AG09309 (cell line): Measurements from ENCODE around the gene MAGEA2.
"Not testable (repeated sequence)": the region's sequence is repeated elsewhere in the genome, so short reads cannot be mapped to it uniquely, and the experiment has no call there.

Experiments
- DNase-seq: peaks from one replicate; pipeline ENCODE4 v3.0.0-alpha.2; 2010; ENCODE audit warnings: low read depth
- H3K4me3 ChIP-seq: 2 replicates; pipeline ENCODE4 v1.5.1; 2011; ENCODE audit warnings: mild to moderate bottlenecking, low read depth, low read length, moderate library complexity; ENCODE audit not compliant: control insufficient read depth
- TF ChIP-seq, protein P1 (sequence below): IDR thresholded peaks from 2 replicates; pipeline ENCODE4 v1.5.1; 2011; ENCODE audit warnings: mild to moderate bottlenecking, low read depth, low read length, inconsistent platforms; ENCODE audit not compliant: insufficient read depth, control insufficient read depth; ENCODE audit errors: missing control alignments

The MAGEA2 gene, protein sequence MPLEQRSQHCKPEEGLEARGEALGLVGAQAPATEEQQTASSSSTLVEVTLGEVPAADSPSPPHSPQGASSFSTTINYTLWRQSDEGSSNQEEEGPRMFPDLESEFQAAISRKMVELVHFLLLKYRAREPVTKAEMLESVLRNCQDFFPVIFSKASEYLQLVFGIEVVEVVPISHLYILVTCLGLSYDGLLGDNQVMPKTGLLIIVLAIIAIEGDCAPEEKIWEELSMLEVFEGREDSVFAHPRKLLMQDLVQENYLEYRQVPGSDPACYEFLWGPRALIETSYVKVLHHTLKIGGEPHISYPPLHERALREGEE

DNA sequence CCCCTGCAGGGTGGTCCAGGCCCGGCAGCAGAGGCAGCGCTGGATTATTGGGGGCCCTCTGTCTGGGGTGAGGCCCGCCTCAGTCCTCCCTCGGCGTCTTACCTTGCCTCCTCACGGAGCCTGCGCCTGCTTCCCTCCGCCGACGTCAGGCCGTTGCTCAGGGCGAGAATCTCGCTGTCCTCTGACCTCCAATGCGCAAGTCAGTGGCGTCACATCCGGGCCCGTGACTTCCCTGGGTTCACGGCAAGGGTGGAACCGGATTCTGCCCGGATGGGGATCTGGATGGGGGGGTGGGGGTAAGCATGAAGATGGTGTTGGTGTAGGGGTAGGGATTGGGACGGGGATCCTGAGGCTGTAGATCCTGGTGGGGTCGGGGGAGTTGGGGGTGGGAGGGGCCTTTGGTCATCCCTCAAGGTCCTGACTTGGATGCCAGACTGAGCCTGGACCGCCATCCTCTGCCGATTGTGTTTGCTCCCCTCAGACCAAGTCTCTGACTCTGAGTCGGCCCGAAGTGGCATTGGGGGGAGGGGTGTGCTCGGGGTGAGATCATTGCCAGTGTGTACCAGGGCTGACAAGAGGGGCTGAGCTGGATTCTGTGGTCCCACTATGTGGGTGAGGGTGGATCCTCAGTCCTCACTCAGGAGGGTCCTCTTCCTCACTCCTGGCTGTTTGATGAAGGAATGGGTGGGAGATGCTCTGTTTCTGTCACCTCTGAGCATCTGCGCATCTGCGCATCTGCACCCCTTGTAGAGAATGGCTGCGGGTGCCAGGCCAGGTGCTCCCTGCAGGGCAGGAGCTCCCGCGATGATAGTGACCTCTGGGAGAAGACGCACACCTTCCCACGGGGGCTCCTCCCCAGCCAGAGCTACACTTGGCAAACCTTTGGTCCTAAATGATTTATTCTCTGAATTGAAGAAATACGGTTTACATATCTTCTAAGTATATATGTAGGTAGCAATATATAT, at the start of gene MAGEA2:
TSS of gene MAGEA2 (minus strand) at position 157 of the 965 bp plus-strand sequence. CDS start 2,479 bp downstream, outside the sequence.
- not testable (repeated sequence) for DNase-seq, H3K4me3 ChIP-seq

DNA sequence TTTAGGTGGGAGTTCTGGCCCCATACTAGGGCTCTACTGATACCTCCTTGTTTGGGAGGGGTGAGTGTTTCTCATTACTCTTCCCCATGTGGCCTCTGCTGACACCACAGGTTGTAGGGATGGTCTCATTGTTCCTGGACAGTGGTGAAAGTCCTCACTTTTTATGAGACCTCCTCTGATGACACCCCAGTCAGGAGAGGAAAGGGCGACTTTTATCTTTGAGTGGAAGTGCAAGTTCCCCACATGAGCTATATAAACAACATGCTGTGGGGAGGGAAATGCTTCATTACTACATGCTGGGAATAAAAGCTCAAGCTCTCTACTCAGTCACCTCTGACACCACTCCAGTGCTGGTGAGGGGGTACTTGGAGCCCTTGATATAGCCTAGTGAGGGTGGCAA, 45.3 kb upstream of the MAGEA2 start:
- H3K4me3 ChIP-seq = no peak overlapping the region
- no peak for DNase-seq
- TF ChIP-seq, protein P1, sequence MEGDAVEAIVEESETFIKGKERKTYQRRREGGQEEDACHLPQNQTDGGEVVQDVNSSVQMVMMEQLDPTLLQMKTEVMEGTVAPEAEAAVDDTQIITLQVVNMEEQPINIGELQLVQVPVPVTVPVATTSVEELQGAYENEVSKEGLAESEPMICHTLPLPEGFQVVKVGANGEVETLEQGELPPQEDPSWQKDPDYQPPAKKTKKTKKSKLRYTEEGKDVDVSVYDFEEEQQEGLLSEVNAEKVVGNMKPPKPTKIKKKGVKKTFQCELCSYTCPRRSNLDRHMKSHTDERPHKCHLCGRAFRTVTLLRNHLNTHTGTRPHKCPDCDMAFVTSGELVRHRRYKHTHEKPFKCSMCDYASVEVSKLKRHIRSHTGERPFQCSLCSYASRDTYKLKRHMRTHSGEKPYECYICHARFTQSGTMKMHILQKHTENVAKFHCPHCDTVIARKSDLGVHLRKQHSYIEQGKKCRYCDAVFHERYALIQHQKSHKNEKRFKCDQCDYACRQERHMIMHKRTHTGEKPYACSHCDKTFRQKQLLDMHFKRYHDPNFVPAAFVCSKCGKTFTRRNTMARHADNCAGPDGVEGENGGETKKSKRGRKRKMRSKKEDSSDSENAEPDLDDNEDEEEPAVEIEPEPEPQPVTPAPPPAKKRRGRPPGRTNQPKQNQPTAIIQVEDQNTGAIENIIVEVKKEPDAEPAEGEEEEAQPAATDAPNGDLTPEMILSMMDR = no peak

DNA sequence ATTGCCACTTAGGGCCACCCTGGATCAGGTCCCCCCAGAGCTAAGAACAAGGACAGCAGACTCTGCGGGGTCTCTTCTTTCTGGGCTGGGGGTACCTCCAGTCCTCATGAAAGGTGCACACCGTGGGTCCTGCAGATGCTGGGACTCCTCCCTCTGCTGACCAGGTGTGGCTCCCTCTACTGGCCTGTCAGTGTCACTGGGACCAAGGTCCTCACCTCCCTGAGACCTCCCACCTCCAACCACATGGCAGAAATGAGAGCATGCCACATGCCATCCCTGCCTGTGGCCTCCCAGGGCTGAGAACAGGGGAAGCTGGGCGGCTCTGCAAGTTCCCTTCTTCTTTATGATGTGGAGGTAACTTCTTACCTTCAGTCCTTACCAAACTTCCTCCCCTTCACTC, 33.4 kb upstream of the MAGEA2 start:
- not testable (repeated sequence) for DNase-seq

DNA sequence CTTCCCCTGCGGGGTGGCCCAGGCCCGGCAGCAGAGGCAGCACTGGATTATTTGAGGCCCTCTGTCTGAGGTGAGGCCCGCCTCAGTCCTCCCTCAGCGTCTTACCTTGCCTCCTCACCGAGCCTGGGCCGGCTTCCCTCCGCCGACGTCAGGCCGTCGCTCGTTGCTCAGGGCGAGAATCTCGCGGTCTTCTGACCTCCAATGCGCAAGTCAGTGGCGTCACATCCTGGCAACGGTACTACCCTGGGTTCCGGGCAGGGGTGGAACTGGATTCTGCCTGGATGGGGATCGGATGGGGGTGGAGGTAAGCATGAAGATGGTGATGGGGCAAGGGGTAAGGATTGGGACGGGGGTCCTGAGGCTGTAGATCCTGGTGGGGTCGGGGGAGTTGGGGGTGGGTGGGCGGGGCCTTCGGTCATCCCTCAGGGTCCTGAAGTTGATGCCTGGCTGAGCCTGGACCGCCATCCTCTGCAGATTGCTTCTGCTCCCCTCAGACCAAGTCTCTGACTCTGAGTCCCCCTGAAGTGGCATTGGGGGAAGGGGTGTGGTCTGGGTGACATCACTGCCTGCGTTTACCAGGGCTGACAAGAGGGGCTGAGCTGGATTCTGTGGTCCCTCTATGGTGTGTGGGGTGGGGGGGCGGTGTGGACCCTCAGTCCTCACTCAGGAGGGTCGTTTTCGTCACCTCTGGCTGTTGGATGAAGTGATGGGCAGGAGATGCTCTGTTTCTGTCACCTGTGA, 16.1 kb upstream of the MAGEA2 start, which contains the start of gene MAGEA6:
TSS of gene MAGEA6 (minus strand) at position 141 of the 741 bp plus-strand sequence. CDS start 2,039 bp downstream, outside the sequence.
- not testable (repeated sequence) for H3K4me3 ChIP-seq, DNase-seq

More for the DNA sequence above, 33.4 kb upstream of the MAGEA2 start:
- not testable (repeated sequence) for H3K4me3 ChIP-seq

DNA sequence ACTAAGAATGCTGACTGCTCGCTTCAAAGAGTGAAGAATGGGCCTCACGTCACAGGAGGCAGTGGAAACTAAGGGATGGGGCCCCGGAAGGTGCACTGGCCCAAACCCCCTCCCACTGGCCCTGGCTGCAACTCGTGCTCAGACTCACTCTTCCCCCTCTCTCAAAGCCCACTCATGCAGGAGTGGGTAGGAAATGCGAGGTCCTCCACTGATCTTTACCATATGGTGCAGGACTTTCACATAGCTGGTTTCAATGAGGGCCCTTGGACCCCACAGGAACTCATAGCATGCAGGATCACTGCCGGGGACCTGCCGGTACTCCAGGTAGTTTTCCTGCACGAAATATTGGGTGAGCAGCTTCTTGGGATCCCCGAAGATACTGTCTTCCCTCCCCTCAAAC, 12.9 kb upstream of the MAGEA2 start:
- not testable (repeated sequence) for H3K4me3 ChIP-seq, DNase-seq

DNA sequence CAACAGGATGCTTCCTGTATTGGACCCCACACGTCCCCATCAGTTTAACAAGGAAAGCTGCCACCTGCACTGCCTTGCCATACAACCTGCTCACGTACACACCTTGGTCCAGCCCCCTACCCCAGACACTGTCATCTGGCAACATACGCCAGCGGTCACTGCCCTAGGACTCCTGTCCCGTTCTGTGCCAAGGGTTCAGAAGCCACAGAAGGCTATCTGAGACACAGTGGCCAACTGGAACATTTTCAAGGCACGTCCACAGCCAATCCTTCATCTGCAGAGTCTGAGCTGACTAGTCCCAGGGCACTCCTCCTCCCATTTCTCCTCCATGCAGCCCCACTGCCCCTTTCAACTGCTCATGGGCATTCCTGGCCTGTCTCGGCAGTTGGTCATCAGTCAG, 7.9 kb upstream of the MAGEA2 start:
- not testable (repeated sequence) for DNase-seq, H3K4me3 ChIP-seq

DNA sequence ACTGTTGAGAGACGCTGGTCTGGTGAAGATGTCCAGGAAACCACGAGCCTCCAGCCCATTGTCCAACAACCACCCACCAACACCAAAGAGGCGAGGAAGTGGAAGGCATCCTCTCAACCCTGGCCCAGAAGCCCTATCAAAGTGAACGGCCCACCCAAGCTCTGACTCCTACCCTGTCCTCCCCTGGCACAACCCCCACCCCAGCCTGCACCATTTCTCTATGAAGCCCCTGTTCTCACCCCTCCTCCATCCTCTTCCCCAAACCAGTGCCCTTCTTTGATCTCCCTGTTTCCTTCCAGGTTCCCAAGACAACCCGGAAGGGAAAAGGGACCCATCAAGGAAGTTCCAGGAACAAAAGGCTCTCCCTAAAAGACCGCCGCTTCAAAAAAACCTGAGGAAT, 5.9 kb upstream of the MAGEA2 start:
- H3K4me3 ChIP-seq, DNase-seq: not testable (repeated sequence)

DNA sequence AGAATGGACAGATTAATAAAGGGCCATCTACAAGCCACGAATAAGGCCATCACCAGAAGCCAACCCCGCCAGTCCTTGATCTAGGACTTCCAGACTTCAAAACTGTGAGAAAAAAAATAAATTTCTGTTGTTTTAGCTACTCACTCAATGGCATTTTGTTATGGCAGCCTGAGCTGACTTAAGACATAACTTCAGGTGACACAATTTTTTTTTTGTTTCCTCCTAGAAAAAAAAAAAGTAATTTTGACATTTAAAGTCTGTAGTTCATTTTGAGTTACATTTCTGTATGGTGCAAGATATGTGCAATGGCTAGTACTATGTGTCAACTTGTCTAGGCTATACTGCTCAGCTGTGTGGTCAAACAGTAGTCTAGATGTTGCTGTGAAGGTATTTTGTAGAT, 5.3 kb upstream of the MAGEA2 start, which contains the start of gene CSAG3:
TSS of gene CSAG3 (plus strand) at position 301 of the 400 bp plus-strand sequence.
- not testable (repeated sequence) for DNase-seq, H3K4me3 ChIP-seq

DNA sequence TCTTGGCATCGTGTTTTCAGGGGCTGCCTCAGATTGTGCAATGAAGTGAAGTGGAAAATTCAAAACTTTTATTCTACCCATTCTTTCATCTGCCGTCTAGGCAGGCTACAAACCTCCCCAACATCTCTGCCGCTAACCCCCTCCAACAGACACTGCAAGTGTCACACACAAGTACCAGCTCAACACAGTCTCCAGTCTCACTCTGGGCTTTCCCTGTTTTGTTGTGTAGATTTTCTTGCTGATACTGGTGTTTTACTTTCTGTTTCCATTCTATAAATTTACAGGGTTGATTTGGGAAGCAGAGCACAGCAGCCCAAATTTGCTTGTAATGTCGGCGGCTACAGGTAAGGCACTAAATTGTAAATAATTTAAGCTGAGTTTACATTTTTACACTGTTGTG, 1.2 kb upstream of the MAGEA2 start:
- H3K4me3 ChIP-seq, DNase-seq: not testable (repeated sequence)

DNA sequence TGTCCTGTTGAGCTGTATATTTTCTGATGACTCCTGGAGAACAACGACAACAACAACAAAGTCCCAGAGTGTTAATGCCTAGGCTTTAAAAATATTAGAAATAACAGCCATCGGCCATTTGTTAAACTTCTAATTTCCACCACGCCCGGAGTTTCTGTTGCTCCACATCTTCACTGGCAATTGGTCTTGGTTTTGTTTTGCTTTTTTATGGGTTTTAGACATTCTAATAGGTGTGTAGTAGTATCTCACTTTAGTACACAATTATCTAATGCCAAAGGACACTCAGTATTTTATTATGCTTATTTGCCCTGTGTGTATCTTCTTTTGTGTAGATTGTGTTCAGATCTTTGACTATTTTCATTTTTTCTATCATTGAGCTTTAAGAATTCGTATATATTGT, 15.1 kb downstream of the MAGEA2 start:
- no peak overlapping the region for H3K4me3 ChIP-seq
- TF ChIP-seq, protein P1 = no peak

DNA sequence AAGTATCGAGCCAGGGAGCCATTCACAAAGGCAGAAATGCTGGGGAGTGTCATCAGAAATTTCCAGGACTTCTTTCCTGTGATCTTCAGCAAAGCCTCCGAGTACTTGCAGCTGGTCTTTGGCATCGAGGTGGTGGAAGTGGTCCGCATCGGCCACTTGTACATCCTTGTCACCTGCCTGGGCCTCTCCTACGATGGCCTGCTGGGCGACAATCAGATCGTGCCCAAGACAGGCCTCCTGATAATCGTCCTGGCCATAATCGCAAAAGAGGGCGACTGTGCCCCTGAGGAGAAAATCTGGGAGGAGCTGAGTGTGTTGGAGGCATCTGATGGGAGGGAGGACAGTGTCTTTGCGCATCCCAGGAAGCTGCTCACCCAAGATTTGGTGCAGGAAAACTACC, 17.1 kb downstream of the MAGEA2 start:
- not testable (repeated sequence) for DNase-seq, H3K4me3 ChIP-seq

More for the DNA sequence above, 15.1 kb downstream of the MAGEA2 start:
- no peak for DNase-seq
